ENCODE results near the gene S100A3.

S100A3 gene

GRCh38 chr1:153550398-153550758 lies 1.3 kb upstream of the S100A3 start:
- H3K4me2 ChIP-seq: no peak overlapping the region
- H3K9ac ChIP-seq: no peak overlapping the region
- H3K79me2 ChIP-seq (ENCODE audit: insufficient read depth, low read depth): no peaks in the 10 kb centered on the region
- no peak overlapping the region for H3K27ac ChIP-seq
- no peak overlapping the region for H3K4me3 ChIP-seq (IDR thresholded peaks at IDR 0.05; ENCODE audit: insufficient read depth, low read depth, low read length)
- H3K4me1 ChIP-seq (ENCODE audit: low read depth, poor library complexity, severe bottlenecking): peaks cover 11% of the 10 kb centered on the region
- H4K20me1 ChIP-seq (ENCODE audit: insufficient read depth): no peaks in the 10 kb centered on the region
- no peak for TF ChIP-seq CTCF (conservative IDR thresholded peaks at IDR 0.05; ENCODE audit: low read depth, low read length)
- H3K36me3 ChIP-seq (ENCODE audit: insufficient read depth): no peaks in the 10 kb centered on the region
- H3K27me3 ChIP-seq (ENCODE audit: insufficient read depth, low read depth): no peaks in the 10 kb centered on the region
- H2AFZ ChIP-seq (ENCODE audit: low read depth): no peak overlapping the region

GRCh38 chr1:153549741-153550397 lies 811 bp upstream of the S100A3 start:
- Histone ChIP-seq H3K9ac (no peak overlapping the region), H4K20me1 (ENCODE audit: insufficient read depth) (no peaks in the 10 kb centered on the region), H3K27me3 (ENCODE audit: insufficient read depth, low read depth) (no peaks in the 10 kb centered on the region), H3K79me2 (ENCODE audit: insufficient read depth, low read depth) (no peaks in the 10 kb centered on the region), H3K36me3 (ENCODE audit: insufficient read depth) (no peaks in the 10 kb centered on the region), H3K4me3 (IDR thresholded peaks at IDR 0.05; ENCODE audit: insufficient read depth, low read depth, low read length) (no peak overlapping the region), H2AFZ (ENCODE audit: low read depth) (no peak overlapping the region), H3K27ac (no peak overlapping the region), H3K4me2 (no peak overlapping the region), H3K4me1 (ENCODE audit: low read depth, poor library complexity, severe bottlenecking) (peaks cover 16% of the 10 kb centered on the region)
- no peak for TF ChIP-seq CTCF (conservative IDR thresholded peaks at IDR 0.05; ENCODE audit: low read depth, low read length)

- no peaks in the 10 kb centered on the region for H4K20me1 ChIP-seq (ENCODE audit: insufficient read depth)
- H3K9ac ChIP-seq: no peak overlapping the region
- H3K4me2 ChIP-seq: no peak overlapping the region
- H3K36me3 ChIP-seq (ENCODE audit: insufficient read depth): no peaks in the 10 kb centered on the region
- no peaks in the 10 kb centered on the region for H3K27me3 ChIP-seq (ENCODE audit: insufficient read depth, low read depth)
- no peaks in the 10 kb centered on the region for H3K79me2 ChIP-seq (ENCODE audit: insufficient read depth, low read depth)
- H3K4me1 ChIP-seq (ENCODE audit: low read depth, poor library complexity, severe bottlenecking): peaks cover 28% of the 10 kb centered on the region
- H2AFZ ChIP-seq (ENCODE audit: low read depth): no peak overlapping the region
- no peak overlapping the region for H3K4me3 ChIP-seq (IDR thresholded peaks at IDR 0.05; ENCODE audit: insufficient read depth, low read depth, low read length)
- no peak overlapping the region for H3K27ac ChIP-seq
- no peak for TF ChIP-seq CTCF (conservative IDR thresholded peaks at IDR 0.05; ENCODE audit: low read depth, low read length)
Measured at GRCh38 chr1:153547560-153548551, 1.2 kb downstream of the S100A3 start.

- Histone ChIP-seq H2AFZ (ENCODE audit: low read depth) (no peak overlapping the region), H4K20me1 (ENCODE audit: insufficient read depth) (no peaks in the 10 kb centered on the region), H3K4me1 (ENCODE audit: low read depth, poor library complexity, severe bottlenecking) (peaks cover 28% of the 10 kb centered on the region), H3K27ac (no peak overlapping the region), H3K79me2 (ENCODE audit: insufficient read depth, low read depth) (no peaks in the 10 kb centered on the region), H3K4me3 (IDR thresholded peaks at IDR 0.05; ENCODE audit: insufficient read depth, low read depth, low read length) (no peak overlapping the region), H3K4me2 (no peak overlapping the region), H3K36me3 (ENCODE audit: insufficient read depth) (no peaks in the 10 kb centered on the region), H3K9ac (no peak overlapping the region), H3K27me3 (ENCODE audit: insufficient read depth, low read depth) (no peaks in the 10 kb centered on the region)
- no peak for TF ChIP-seq CTCF (conservative IDR thresholded peaks at IDR 0.05; ENCODE audit: low read depth, low read length)
Measured at GRCh38 chr1:153546796-153547559, 2.1 kb downstream of the S100A3 start.

Data from KMS-11 (cell line).